Measurements from ENCODE around the gene SAFB2.

GRCh38 chr19:5628461-5628860 lies 5.9 kb upstream of the SAFB2 start:
- TF ChIP-seq, protein P1, sequence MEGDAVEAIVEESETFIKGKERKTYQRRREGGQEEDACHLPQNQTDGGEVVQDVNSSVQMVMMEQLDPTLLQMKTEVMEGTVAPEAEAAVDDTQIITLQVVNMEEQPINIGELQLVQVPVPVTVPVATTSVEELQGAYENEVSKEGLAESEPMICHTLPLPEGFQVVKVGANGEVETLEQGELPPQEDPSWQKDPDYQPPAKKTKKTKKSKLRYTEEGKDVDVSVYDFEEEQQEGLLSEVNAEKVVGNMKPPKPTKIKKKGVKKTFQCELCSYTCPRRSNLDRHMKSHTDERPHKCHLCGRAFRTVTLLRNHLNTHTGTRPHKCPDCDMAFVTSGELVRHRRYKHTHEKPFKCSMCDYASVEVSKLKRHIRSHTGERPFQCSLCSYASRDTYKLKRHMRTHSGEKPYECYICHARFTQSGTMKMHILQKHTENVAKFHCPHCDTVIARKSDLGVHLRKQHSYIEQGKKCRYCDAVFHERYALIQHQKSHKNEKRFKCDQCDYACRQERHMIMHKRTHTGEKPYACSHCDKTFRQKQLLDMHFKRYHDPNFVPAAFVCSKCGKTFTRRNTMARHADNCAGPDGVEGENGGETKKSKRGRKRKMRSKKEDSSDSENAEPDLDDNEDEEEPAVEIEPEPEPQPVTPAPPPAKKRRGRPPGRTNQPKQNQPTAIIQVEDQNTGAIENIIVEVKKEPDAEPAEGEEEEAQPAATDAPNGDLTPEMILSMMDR (conservative IDR thresholded peaks at IDR 0.05) = no peak
- TF ChIP-seq ZFX (IDR thresholded peaks at IDR 0.05) = no peak

Measured in C4-2B (cell line).